GM18511 (cell line): ENCODE results near the gene PPM1F.
"Not testable (repeated sequence)": the region's sequence is repeated elsewhere in the genome, so short reads cannot be mapped to it uniquely, and the experiment has no call there.

ENCODE experiments used
- ATAC-seq: cut with Tn5 transposase; IDR thresholded peaks from one replicate; pipeline ENCODE4 v1.9.1; 2021; ENCODE audit warnings: mild to moderate bottlenecking, moderate library complexity; ENCODE audit not compliant: unreplicated experiment

The PPM1F gene

DNA sequence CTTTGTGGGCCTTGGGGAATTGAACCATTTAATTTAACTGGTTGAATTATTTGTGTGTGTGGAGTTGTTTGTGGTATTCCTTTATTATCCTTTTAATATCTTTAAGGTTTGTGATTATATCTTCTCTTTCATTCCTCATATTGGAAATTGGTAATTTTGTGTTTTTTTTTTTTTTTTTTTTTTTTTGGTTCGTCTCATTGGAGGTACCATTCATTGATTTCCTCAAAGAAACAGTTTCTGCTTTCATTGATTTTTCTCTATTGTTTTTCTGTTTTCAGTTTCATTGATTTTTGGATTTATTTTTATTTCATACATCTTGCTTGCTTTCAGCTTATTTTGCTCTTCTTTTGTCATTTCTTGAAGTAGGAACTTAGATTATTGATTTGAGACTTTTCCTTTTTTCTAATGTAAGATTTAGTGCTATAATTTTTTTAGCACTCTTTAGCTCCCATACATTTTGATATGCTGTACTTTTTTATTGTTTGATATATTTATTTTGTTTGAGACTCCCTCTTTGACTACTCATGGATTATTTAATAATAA lies 54.2 kb downstream of the PPM1F start:
- ATAC-seq = no peak

DNA sequence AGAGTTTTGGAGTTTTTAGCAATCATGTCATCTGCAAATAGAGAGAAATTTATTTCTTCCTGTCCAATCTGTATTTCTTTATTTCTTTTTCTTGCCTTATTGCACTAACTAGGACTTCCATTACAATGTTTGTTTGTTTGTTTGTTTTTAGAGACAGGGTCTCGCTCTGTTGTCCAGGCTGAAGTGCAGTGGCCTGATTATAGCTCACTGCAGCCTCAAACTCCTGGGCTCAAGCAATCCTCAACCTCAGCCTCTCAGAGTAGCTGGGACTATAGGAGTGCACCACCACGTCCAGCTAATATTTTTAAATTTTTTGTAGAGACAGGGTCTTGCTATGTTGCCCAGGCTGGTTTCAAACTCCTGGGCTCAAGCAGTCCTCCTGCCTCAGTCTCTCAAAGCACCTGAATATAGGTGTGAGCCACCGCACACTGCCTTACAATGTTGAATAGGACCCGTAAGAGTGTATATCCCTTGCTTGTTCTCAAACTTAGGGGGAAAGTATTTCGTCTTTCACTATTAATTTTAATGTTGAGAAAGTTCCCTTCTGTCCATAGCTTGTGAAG lies 55.6 kb downstream of the PPM1F start:
- no peak for ATAC-seq

DNA sequence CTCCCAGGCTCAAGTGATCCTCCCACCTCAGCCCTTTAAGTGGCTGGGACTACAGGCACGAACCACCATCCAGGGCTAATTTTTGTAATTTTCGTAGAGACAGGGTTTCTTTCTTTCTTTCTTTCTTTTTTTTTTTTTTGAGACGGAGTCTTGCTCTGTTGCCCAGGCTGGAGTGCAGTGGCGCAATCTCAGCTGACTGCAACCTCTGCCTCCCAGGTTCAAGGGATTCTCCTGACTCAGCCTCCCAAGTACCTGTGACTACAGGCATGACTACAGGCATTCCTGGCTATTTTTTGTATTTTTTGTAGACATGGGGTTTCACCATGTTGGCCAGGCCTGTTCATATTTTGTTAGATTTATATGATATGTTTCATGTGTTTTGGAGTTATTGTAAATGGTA lies 56.4 kb downstream of the PPM1F start:
- not testable (repeated sequence) for ATAC-seq

DNA sequence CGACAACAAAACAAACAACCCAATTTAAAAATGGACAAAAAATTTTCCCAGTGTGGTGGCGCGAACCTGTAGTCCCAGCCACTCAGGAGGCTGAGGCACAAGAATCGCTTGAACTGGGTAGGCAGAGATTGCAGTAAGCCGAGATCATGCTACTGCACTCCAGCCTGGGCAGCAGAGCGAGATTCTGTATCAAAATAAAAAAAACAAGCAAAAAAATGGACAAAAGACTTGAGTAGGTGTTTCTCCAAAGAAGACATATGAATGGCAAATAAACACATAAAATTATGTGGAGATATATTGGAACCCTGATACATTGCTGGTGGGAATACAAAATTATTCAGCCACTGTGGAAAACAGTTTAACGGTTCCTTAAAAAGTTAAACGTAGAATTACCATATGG lies 57.8 kb downstream of the PPM1F start:
- ATAC-seq = no peak

DNA sequence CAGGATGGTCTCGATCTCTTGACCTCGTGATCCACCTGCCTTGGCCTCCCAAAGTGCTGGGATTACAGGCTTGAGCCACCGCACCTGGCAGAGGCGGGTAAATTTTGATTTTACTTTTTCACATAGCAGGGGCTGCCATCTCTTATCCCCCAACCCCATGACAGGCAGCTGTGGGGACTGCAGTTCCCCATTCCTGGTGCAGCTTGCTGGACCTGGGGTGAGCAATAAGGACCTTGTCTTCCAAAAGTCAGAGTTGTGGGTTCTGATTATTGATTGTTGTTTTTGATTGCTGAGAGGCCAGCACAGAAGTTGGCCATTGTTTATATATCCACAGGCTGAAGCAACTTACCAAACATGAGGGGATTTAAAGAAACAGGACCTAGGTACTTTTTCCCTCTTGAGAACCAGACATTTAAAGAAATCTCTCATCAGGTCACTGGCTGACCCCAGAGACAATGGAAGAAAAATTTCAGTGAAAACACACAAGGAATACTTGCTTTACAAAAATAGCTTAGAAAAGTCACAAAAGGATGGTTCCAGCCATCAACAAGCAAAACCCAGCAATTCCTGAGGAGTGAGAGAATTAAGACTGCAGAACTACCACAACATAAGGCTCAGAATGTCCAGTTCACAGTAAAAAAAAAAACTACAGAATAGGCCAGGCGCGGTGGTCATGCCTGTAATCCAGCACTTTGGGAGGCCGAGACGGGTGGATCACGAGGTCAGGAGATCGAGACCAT lies 63.2 kb downstream of the PPM1F start:
- no peak for ATAC-seq

DNA sequence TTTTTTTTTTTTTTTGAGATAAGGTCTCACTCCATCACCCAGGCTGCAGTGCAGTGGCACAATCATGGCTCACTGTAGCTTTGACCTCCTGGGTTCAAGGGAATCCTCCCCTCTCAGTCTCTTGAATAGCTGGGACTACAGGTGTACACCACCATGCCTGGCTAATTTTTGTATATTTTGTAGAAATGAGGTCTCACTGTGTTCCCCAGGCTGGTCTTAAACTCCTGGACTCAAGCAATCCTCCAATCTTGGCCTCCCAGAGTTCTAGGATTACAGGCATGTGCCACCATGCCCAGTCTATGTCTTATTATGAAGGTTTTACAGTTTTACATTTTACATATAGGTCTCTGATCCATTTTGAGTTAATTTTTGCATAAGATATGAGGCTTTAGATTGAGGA lies 64.8 kb downstream of the PPM1F start:
- ATAC-seq = no peak

DNA sequence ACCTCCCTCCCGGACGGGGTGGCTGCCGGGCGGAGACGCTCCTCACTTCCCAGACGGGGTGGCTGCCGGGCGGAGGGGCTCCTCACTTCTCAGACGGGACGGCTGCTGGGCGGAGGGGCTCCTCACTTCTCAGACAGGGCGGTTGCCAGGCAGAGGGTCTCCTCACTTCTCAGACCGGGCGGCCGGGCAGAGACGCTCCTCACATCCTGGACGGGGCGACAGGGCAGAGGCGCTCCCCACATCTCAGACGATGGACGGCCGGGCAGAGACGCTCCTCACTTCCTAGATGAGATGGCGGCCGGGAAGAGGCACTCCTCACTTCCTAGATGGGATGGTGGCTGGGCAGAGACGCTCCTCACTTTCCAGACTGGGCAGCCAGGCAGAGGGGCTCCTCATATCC lies 68.7 kb downstream of the PPM1F start:
- not testable (repeated sequence) for ATAC-seq

DNA sequence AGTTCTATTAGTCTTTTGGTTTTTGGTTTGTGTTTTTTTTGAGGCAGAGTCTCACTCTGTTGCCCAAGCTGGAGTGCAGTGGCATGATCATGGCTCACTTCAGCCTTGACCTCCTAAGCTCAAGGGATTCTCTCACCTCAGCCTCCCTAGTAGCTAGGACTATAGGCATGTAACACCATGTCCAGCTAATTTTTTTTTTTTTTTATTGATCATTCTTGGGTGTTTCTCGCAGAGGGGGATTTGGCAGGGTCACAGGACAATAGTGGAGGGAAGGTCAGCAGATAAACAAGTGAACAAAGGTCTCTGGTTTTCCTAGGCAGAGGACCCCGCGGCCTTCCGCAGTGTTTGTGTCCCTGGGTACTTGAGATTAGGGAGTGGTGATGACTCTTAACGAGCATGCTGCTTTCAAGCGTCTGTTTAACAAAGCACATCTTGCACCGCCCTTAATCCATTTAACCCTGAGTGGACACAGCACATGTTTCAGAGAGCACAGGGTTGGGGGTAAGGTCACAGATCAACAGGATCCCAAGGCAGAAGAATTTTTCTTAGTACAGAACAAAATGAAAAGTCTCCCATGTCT lies 69.8 kb downstream of the PPM1F start:
- ATAC-seq = not testable (repeated sequence)

DNA sequence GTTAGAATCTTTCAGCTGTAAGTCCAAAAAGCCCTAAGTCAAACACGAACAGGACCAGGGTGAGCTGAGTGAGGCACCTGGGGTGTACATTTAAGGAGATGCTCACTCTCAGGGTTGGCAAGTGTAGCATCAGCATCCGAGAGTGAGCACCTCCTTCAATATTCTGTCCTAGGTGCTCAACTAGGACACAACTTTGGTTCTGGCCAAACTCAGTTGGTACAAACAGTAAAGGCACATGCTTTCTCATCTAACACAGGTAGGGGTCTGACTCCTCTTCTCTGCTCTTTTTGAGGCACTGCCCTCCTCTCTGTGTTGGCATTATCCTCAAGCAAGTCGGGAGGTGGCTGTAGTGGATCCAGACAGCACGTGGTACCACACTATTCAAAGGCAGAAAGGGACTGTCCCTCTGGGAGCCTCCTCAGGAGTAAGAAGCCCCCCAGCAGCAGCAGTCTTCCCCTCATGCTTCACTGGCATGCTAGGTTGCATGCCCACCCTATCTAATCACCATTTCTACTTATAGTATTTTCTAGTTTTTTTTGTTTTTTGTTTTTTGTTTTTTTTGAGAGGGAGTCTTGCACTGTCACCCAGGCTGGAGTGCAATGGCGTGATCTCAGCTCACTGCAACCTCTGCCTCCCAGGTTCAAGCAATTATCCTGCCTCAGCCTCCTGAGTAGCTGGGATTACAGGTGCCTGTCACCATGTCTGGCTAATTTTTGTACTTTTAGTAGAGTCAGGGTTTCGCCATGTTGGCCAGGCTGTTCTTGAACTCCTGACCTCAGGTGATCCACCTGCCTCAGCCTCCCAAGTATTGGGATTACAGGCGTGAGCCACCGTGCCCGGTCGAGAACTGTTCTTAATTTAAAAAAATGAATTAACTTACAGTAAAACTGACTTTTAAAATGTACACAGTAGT lies 70.6 kb downstream of the PPM1F start:
- no peak for ATAC-seq

DNA sequence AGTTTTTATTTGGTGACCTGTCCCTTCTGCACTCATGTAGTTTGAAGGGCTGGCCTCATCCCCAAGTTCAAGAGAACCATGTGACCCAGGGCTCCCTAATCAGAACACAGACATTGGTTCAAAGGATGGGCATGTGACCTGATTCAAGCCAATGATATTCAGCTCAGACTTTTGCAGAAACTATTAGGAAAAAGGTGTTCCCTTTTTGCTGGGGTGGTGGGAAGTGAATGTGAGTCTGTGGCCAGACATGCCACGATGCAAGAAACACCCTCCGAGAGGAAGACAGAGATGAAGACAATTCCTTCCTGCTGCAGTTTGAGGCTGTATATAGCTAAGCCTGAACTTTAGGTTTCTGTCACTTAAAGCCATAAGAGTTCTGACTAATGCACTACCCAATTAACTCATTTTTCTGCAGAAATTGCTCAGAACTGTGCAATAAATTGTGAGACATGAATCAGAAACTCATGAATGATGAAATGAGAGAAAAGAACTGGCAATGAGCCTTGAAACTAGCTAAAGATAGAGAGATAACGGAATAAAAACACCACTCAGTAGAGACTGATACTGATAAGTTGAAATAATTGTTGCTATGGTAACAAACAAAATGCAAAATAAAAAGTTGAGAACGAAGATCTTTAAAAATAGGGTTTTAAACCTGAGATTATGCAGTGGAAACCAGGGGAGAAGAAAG lies 76.0 kb downstream of the PPM1F start:
- ATAC-seq = no peak

DNA sequence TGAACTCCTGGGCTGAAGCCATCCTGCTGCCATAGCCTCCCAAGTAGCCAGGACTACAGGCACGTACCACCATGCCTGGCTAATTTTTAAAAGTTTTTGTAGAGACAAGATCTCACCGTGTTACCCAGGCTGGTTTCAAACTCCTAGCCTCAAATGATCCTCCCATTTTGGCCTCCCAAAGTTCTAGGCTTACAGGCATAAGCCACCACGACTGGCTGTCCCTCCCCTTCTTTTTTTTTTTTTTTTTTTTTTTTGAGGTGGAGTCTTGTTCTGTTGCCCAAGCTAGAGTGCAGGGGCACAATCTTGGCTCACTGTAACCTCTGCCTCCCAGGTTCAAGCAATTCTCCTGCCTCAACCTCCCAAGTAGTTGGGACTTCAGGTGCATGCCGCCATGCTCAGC lies 77.7 kb downstream of the PPM1F start:
- ATAC-seq = not testable (repeated sequence)

DNA sequence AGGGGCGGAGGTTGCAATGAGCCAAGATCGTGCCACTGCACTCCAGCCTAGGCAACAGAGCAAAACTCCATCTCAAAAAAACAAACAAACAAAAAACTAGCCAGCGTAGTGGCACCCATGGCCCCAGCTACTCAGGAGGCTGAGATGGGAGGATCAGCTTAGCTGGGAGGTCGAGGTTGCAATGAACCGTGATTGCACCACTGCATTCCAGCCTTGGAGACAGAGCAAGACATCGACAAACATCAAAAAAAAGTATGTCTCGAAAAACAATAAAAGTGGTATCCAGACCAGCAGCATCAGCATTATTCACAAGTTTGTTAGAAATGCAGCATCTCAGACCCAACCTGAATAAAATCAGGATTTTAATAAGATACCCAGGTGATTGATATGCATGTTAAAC lies 79.0 kb downstream of the PPM1F start:
- ATAC-seq = no peak

DNA sequence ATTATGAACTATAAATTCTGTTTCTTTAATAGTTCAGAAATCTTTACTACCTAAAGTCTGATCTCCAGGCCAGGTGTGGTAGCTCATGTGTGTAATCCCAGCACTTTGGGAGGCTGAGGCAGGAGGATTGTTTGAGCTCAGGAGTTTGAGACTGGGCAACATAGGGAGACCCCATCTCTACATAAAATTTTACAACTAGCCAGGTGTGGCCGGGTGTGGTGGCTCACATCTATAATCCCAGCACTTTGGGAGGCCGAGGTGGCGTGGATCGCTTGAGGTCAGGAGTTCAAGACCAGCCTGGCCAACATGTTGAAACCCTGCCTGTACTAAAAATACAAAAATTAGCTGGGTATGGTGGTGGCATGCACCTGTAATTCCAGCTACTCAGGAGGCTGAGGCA lies 79.9 kb downstream of the PPM1F start:
- ATAC-seq = not testable (repeated sequence)
